ENCODE measurements around the gene LIN28B. TPM values are rescaled to one million over a fixed set of nuclear protein-coding genes. Genes with fewer than 3 reads are reported as not detected.

LIN28B gene
- total RNA-seq, 4 donors from 2014 or later, result 0.14 TPM; not detected in 3

GRCh38 chr6:105028898-105029297, 72.0 kb downstream of the LIN28B start:
- H3K4me3 ChIP-seq, result no peak overlapping the region
- no peaks in the 10 kb centered on the region for H3K4me1 ChIP-seq
- H3K36me3 ChIP-seq, result no peaks in the 10 kb centered on the region
- no peak overlapping the region for H3K27ac ChIP-seq
- no peaks in the 10 kb centered on the region for H3K9me3 ChIP-seq
- peaks cover 0 to 7% of the 10 kb centered on the region in 2 donors for H3K27me3 ChIP-seq
- TF ChIP-seq POLR2A (IDR thresholded peaks at IDR 0.05), result no peak
- DNase-seq, result no peak
- intact Hi-C loops (cut with DNase I; ENCODE audit: low total_unique reads), result no loop called here

- no peak for DNase-seq
- Histone ChIP-seq H3K4me1 (no peaks in the 10 kb centered on the region), H3K27ac (no peak overlapping the region), H3K9me3 (no peaks in the 10 kb centered on the region), H3K36me3 (no peaks in the 10 kb centered on the region), H3K27me3 (peaks cover 0 to 7% of the 10 kb centered on the region in 2 donors), H3K4me3 (no peak overlapping the region)
- TF ChIP-seq POLR2A (IDR thresholded peaks at IDR 0.05) (no peak), CTCF (IDR thresholded peaks at IDR 0.05) (no peak)
- intact Hi-C loops (cut with DNase I; ENCODE audit: low total_unique reads), result no loop called here
These were observed 72.7 kb downstream of the LIN28B start for GRCh38 chr6:105029581-105029980.

- TF ChIP-seq CTCF (IDR thresholded peaks at IDR 0.05) (no peak), POLR2A (IDR thresholded peaks at IDR 0.05) (no peak)
- Histone ChIP-seq H3K9me3 (no peaks in the 10 kb centered on the region), H3K27ac (no peak overlapping the region), H3K4me1 (no peaks in the 10 kb centered on the region), H3K4me3 (no peak overlapping the region), H3K27me3 (no peaks in the 10 kb centered on the region), H3K36me3 (no peaks in the 10 kb centered on the region)
- intact Hi-C loops (cut with DNase I; ENCODE audit: low total_unique reads), result no loop called here
- DNase-seq, result no peak
These were observed 77.6 kb downstream of the LIN28B start for GRCh38 chr6:105034470-105034869.

GRCh38 chr6:105035299-105035698, 78.4 kb downstream of the LIN28B start:
- TF ChIP-seq CTCF (IDR thresholded peaks at IDR 0.05) (no peak), POLR2A (IDR thresholded peaks at IDR 0.05) (no peak)
- intact Hi-C loops (cut with DNase I; ENCODE audit: low total_unique reads), result no loop called here

GRCh38 chr6:105036351-105036750, 79.4 kb downstream of the LIN28B start:
- Histone ChIP-seq H3K4me1 (no peaks in the 10 kb centered on the region), H3K27me3 (no peaks in the 10 kb centered on the region), H3K27ac (no peak overlapping the region), H3K9me3 (no peaks in the 10 kb centered on the region), H3K36me3 (no peaks in the 10 kb centered on the region), H3K4me3 (no peak overlapping the region)
- TF ChIP-seq CTCF (IDR thresholded peaks at IDR 0.05) (no peak), POLR2A (IDR thresholded peaks at IDR 0.05) (no peak)
- no peak for DNase-seq
- intact Hi-C loops (cut with DNase I; ENCODE audit: low total_unique reads), result no loop called here

More at GRCh38 chr6:105035299-105035698, 78.4 kb downstream of the LIN28B start:
- Histone ChIP-seq H3K4me1 (no peaks in the 10 kb centered on the region), H3K9me3 (no peaks in the 10 kb centered on the region), H3K4me3 (no peak overlapping the region), H3K27ac (no peak overlapping the region), H3K27me3 (no peaks in the 10 kb centered on the region), H3K36me3 (no peaks in the 10 kb centered on the region)
- no peak for DNase-seq

GRCh38 chr6:105038259-105038658, 81.4 kb downstream of the LIN28B start:
- no peak for DNase-seq
- no peaks in the 10 kb centered on the region for H3K36me3 ChIP-seq
- no peak overlapping the region for H3K4me3 ChIP-seq
- H3K27ac ChIP-seq, result no peak overlapping the region
- intact Hi-C loops (cut with DNase I; ENCODE audit: low total_unique reads), result no loop called here
- H3K27me3 ChIP-seq, result no peaks in the 10 kb centered on the region
- no peaks in the 10 kb centered on the region for H3K4me1 ChIP-seq
- no peaks in the 10 kb centered on the region for H3K9me3 ChIP-seq
- no peak for TF ChIP-seq POLR2A (IDR thresholded peaks at IDR 0.05)
- no peak for TF ChIP-seq CTCF (IDR thresholded peaks at IDR 0.05)
